Anterior cingulate cortex (tissue), 58 donors: ENCODE results near the gene NIP7.
"Not testable (repeated sequence)": the region's sequence is repeated elsewhere in the genome, so short reads cannot be mapped to it uniquely, and the experiment has no call there.

Experiments
- DNase-seq, 58 donors: peaks; one replicate each; lab custom pipeline; 2025; lab: John Stamatoyannopoulos, UW

Gene NIP7

GRCh38 chr16:69339289-69340094 is at the start of gene NIP7, which contains the start of gene COG8:
NIP7 (plus strand) TSS chr16:69339772; CDS start chr16:69339830, 58 bp downstream.
COG8 (minus strand) TSS chr16:69339564; CDS start chr16:69339552, 12 bp downstream.
- DNase-seq, result peak; percentile 65 to 98 (median 94)

GRCh38 chr16:69291657-69292056 is 47.9 kb upstream of the NIP7 start:
- DNase-seq, result not testable (repeated sequence)

- no peak for DNase-seq
Measured at GRCh38 chr16:69293401-69293800, 46.2 kb upstream of the NIP7 start.

GRCh38 chr16:69294051-69294450 is 45.5 kb upstream of the NIP7 start:
- DNase-seq, result no peak

- not testable (repeated sequence) for DNase-seq
Measured at GRCh38 chr16:69296771-69297170, 42.8 kb upstream of the NIP7 start.

- no peak for DNase-seq
Measured at GRCh38 chr16:69298261-69298660, 41.3 kb upstream of the NIP7 start.

- no peak for DNase-seq
Measured at GRCh38 chr16:69301187-69301586, 38.4 kb upstream of the NIP7 start.

- no peak for DNase-seq
Measured at GRCh38 chr16:69301861-69302260, 37.7 kb upstream of the NIP7 start.

GRCh38 chr16:69302301-69302700 is 37.3 kb upstream of the NIP7 start:
- DNase-seq, result no peak

- DNase-seq, result no peak
Measured at GRCh38 chr16:69306031-69306430, 33.5 kb upstream of the NIP7 start.

GRCh38 chr16:69307091-69307490 is 32.5 kb upstream of the NIP7 start:
- no peak for DNase-seq

GRCh38 chr16:69307856-69308255 is 31.7 kb upstream of the NIP7 start:
- DNase-seq, result no peak

GRCh38 chr16:69309316-69309715 is 30.3 kb upstream of the NIP7 start:
- peak in 46 of 58 donors; percentile 7 to 86 (median 53) for DNase-seq

- DNase-seq, result peak; percentile 62 to 98 (median 95)
Measured at GRCh38 chr16:69310653-69311532, 28.7 kb upstream of the NIP7 start, which contains the start of gene VPS4A. VPS4A (plus strand) TSS chr16:69311350; CDS start chr16:69311512, 162 bp downstream.

GRCh38 chr16:69311533-69312387 is 27.8 kb upstream of the NIP7 start:
- DNase-seq, result peak in 8 of 58 donors; percentile 19 to 57 (median 50)

GRCh38 chr16:69313469-69313868 is 26.1 kb upstream of the NIP7 start:
- no peak for DNase-seq

GRCh38 chr16:69314534-69314933 is 25.0 kb upstream of the NIP7 start:
- DNase-seq, result peak in 1 of 58 donors; percentile 11

- peak in 3 of 58 donors; percentile 2 to 16 (median 11) for DNase-seq
Measured at GRCh38 chr16:69315486-69316311, 23.9 kb upstream of the NIP7 start.

GRCh38 chr16:69316595-69317034 is 23.0 kb upstream of the NIP7 start:
- DNase-seq, result no peak
